Omental fat pad (tissue), 4 donors: ENCODE data around the gene SLC50A1. TPM values are rescaled to one million over a fixed set of nuclear protein-coding genes. Genes with fewer than 3 reads are reported as not detected.

Source experiments
- ATAC-seq: fragments of 150-250 bp; one replicate; pipeline ENCODE4 v1.9.1; 2016; ENCODE audit warnings: mild to moderate bottlenecking, moderate library complexity; ENCODE audit not compliant: low FRiP score
- DNase-seq: peaks from one replicate; pipeline ENCODE4 v3.0.0-alpha.2; 2019; ENCODE audit warnings: low spot score
- total RNA-seq, 4 donors: library from RNA; depleted of rRNA; stranded (reverse); fragments of >200 nt; gene quantifications; one replicate each; pipeline ENCODE4 v1.1.0, GENCODE V29; 2016
- TF ChIP-seq, protein P1 (sequence below), 3 donors: fragments of 450-650 bp; IDR thresholded peaks; one replicate each; pipeline ENCODE4 v1.5.1; 2016 to 2017; ENCODE audit warnings: antibody characterized with exemption in 3 of 3, mild to moderate bottlenecking in 3 of 3, moderate library complexity in 2 of 3

Gene SLC50A1
- total RNA-seq, 4 donors from 2014 or later, result 26.8 to 40.6 (median 27.5) TPM

DNA sequence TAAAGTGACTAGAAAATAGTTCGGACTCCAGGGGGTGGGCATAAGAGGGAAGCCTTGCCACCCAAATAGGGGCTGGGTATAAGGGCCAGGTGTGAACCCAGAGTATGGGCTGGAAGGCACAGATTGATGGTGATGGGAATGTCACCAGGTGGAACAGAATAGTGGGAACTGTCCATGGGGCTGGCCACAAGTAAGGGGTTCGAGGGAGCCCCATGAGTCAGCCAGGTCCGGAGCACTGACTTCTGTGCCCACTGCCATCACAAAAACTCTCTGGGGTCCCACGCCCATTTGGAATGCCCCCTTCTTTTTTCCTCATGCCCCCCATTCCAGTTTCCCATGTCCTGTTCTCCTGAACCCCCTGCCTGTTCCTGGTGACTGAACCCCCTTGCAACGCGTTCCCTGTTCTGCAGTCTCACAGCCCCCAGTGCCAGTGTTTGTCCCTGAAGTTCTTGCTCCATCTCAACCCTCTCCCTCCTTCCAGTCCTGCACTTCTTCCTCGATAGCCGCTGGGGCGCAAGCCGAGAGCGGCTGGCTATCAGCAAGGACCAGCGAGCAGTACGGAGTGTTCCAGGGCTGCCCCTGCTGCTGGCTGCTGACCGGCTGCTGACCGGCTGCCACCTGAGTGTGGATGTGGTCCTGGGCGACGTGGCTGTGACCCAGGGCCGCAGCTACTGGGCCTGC, 45.9 kb downstream of the SLC50A1 start:
- DNase-seq (no peak), ATAC-seq (no peak)

DNA sequence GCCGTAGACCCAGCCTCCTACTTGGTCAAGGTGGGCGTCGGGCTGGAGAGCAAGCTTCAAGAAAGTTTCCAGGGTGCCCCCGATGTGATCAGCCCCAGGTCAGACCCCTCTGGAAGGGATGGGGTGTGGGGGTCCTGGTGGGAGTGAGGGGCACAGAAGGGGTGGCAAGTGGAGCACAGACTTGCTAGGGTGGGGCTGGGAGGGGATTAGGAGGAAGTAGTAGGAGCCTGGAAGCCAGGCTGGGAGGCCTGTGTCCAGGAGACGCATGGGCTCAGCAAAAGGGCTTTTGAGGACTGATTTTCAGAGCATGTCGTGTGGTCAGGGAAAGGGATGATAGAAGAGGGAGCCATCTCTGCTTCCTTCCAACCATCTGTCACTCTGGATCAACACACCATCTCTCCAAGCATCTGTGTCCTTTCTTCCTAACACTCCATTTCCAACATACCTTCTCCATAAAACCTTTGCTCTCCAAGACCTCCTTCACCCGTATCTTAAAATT, 46.4 kb downstream of the SLC50A1 start:
- DNase-seq, result peak; percentile 17
- TF ChIP-seq, protein P1, sequence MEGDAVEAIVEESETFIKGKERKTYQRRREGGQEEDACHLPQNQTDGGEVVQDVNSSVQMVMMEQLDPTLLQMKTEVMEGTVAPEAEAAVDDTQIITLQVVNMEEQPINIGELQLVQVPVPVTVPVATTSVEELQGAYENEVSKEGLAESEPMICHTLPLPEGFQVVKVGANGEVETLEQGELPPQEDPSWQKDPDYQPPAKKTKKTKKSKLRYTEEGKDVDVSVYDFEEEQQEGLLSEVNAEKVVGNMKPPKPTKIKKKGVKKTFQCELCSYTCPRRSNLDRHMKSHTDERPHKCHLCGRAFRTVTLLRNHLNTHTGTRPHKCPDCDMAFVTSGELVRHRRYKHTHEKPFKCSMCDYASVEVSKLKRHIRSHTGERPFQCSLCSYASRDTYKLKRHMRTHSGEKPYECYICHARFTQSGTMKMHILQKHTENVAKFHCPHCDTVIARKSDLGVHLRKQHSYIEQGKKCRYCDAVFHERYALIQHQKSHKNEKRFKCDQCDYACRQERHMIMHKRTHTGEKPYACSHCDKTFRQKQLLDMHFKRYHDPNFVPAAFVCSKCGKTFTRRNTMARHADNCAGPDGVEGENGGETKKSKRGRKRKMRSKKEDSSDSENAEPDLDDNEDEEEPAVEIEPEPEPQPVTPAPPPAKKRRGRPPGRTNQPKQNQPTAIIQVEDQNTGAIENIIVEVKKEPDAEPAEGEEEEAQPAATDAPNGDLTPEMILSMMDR (IDR thresholded peaks at IDR 0.05), result no peak
- ATAC-seq, result no peak

More for the DNA sequence above, 45.9 kb downstream of the SLC50A1 start:
- TF ChIP-seq, protein P1 (IDR thresholded peaks at IDR 0.05), result no peak

DNA sequence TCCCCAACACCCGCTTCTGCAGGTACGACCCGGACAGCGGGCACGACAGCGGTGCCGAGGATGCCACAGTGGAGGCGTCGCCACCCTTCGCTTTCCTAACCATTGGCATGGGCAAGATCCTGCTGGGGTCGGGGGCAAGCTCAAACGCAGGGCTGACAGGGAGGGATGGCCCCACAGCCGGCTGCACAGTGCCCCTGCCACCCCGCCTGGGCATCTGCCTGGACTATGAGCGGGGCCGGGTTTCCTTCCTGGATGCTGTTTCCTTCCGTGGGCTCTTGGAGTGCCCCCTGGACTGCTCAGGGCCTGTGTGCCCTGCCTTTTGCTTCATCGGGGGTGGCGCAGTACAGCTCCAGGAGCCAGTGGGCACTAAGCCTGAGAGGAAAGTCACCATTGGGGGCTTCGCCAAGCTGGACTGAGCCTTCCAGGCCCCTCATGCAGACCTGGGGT, 48.1 kb downstream of the SLC50A1 start:
- no peak for ATAC-seq
- no peak for DNase-seq
- TF ChIP-seq, protein P1 (IDR thresholded peaks at IDR 0.05), result no peak

DNA sequence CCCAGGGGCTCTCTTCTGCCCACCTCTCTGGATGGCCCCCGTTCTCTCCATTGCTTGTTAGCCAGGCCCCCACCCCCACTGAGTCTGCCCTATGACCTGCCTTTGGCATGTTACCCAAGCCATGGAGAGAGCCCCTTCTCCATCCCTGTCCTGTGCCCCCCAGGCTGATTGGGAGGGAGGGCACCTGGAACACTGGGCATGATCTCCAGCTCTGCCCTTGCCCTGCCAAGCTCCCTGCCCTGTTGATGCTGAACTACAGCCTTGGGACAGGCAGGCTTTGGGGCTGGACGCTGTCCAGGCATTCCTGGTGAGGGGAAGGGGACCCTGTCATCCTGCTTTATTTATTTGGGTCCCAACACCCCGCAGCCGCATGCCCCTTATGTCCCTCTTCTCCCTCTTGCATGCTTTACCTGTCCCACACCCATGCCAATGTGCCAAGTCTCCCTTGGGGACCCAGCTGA, 48.7 kb downstream of the SLC50A1 start:
- ATAC-seq (no peak), DNase-seq (no peak)
- TF ChIP-seq, protein P1 (IDR thresholded peaks at IDR 0.05), result no peak

DNA sequence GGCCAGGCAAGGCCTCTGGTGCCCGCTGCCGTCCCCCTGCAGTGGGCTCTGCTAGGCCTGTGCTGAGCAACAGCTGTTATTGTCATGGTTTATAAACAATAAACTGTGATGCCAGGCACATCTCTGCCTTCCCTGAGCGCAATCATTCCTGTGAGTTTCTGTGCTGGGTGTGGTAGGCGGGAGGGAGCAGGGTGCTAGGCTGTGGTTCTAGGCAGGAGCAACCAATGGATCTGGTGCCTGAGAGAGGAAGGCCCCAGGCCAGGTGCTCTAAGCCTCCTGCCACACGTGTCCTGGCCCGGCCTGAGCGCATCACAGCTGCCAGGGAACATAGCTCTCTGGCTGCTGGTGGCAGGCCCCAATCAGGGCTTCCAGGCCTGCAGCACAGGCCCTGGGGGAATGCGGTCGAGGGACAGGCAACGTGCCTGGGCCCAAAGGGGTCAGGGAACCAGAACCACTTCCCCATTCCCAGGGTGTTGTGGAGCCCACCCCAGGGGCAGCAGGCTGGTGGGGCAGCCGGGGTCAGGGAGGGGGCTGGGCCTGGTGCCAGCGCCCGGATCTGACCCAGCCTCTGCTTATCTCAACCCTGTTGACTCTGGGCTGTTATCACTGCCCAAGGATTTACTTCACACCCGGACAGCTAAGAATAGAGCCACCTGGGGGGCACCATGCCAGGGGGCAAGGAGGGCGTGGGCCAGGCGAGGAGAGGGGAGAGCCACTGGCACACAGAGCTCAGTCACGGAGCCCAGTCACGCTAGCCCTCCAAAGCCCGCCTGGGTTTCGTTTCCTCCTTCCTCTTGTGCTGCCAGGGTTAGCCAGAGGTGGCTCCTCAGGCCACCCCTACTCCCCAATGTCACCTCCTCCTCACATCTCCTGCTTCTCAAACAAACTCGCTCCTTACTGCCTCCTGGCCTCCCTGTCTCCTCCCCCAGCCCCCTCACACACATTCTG, 49.5 kb downstream of the SLC50A1 start:
- ATAC-seq, result no peak
- TF ChIP-seq, protein P1 (IDR thresholded peaks at IDR 0.05), result no peak
- no peak for DNase-seq

DNA sequence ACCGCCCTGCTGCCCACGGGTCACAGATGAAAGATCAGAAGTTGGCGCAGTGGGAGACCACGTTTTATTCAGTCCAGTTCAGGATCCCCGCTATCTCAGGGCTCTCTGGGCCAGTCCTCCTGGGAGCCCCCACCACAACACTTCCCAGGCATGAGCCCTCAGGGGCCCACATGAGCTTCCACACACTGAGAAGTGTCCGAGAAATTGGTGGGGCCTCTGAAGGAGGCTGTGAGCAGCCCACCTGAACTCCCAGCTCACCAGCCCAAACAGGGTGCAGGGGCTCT, 50.1 kb downstream of the SLC50A1 start:
- ATAC-seq, result no peak
- TF ChIP-seq, protein P1 (IDR thresholded peaks at IDR 0.05), result no peak
- DNase-seq, result no peak
